ENCODE measurements around the gene DES. TPM values are rescaled to one million over a fixed set of nuclear protein-coding genes. Genes with fewer than 3 reads are reported as not detected.

Gene DES
- total RNA-seq, 1 experiment from 2014 or later: not detected

DNA sequence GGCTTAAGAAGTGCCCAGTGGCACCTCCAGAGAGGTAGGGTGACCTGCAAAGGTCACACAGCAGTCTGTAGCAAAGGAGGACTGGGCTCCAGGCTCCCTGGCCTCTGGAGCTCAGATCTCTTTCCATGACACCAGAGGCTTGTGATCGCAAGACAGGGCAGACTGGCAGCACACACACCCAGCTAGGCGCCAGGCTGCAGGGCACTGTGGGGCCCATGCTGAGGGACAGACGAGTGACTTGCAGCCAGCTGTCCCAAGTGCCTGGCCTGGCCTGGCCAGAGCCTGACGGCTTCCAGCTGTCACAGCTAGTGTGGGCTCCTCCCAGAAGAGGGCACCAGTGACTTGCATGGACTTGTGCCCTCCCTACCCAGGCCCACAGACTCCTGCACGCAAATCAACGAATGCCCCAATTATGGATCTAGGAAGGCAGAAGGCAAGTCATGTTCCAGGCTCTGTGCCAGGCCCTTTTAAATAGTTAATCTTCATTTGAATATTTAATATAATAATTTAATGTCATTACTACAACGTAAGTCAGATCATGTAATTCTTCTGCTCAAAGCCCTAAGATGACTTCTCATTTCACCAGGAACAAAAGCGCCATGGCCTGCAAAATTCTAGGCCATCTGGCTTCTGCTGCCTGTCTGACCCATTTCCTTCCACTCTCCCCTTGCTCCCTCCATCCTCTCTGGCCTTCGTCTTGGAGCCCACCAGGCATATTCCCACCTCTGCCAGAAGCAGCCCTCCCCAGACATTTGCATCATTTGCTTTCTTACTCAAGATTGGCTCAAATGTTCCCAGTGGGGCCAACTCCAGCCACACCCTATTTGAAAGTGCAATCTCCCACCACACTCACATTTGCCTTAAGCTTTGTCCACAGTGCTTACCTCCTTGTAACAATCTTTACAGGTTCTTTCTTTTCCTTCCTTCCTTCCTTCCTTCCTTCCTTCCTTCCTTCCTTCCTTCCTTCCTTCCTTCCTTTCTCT, 12.7 kb downstream of the DES start:
- Mint-ChIP-seq H3K36me3 (ENCODE audit: insufficient read depth, unreplicated experiment) (no peaks in the 10 kb centered on the region), H3K4me3 (ENCODE audit: low read depth, unreplicated experiment) (no peak overlapping the region), H3K27ac (ENCODE audit: unreplicated experiment) (no peak overlapping the region), H3K27me3 (ENCODE audit: unreplicated experiment) (peaks cover 19% of the 10 kb centered on the region), H3K9me3 (ENCODE audit: low read depth, unreplicated experiment) (no peaks in the 10 kb centered on the region), H3K4me1 (ENCODE audit: low read depth, unreplicated experiment) (no peaks in the 10 kb centered on the region)
- intact Hi-C loops (cut with micrococcal nuclease; ENCODE audit: unreplicated experiment): loop anchor here (1.0 kb wide), 1 partner anchor 28 kb away; no protein-coding TSS in a partner anchor
- TF ChIP-seq, protein P1, sequence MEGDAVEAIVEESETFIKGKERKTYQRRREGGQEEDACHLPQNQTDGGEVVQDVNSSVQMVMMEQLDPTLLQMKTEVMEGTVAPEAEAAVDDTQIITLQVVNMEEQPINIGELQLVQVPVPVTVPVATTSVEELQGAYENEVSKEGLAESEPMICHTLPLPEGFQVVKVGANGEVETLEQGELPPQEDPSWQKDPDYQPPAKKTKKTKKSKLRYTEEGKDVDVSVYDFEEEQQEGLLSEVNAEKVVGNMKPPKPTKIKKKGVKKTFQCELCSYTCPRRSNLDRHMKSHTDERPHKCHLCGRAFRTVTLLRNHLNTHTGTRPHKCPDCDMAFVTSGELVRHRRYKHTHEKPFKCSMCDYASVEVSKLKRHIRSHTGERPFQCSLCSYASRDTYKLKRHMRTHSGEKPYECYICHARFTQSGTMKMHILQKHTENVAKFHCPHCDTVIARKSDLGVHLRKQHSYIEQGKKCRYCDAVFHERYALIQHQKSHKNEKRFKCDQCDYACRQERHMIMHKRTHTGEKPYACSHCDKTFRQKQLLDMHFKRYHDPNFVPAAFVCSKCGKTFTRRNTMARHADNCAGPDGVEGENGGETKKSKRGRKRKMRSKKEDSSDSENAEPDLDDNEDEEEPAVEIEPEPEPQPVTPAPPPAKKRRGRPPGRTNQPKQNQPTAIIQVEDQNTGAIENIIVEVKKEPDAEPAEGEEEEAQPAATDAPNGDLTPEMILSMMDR (IDR thresholded peaks at IDR 0.05; ENCODE audit: unreplicated experiment): no peak
- no TSS peak for BruUV-seq (replicated peaks)
- peak; percentile 40 for DNase-seq
- CTCF ChIA-PET: interaction anchor here (0.5 to 3.2 kb wide), 13 partner anchors 9 to 1633 kb away, joined by 3 to 16 read pairs (median 4); no protein-coding TSS in a partner anchor

DNA sequence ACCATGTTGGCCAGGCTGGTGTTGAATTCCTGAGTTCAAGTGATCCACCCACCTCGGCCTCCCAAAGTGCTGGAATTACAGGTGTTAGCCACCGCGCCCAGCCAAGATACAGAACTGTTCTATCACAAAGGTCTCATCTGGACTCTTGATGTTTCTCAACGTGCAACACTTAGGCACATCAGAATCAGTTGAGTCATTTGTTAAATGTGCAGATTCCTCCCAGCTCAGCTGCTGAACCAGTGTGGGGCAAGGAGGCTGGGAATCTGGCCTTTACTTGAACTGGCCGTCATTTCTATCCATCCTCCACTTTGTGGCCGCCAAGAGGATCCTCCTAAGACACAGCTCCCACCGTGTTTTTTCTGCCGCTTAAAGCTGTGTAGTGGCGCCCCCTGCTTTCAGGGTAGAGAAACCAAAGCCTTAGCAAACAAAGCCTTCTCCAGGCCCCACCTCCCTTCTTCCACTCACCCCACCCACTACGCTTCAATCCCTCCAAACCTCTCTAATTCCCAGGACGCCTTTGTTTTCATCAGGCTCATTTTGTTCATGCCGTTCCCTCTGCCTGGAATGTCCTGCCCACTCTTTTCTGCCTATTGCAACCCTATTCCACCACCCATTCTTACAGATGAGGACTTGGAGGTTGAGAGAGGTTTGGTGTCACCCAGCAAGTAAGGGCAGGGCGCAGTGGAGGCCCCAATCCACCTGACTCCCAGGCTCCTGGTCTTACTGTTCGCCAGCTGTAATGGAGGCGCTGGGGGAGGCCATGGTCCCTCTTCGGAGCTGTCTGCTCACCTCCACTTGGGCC, 15.7 kb downstream of the DES start:
- Mint-ChIP-seq H3K4me3 (ENCODE audit: low read depth, unreplicated experiment) (no peak overlapping the region), H3K9me3 (ENCODE audit: low read depth, unreplicated experiment) (no peaks in the 10 kb centered on the region), H3K4me1 (ENCODE audit: low read depth, unreplicated experiment) (no peaks in the 10 kb centered on the region), H3K27ac (ENCODE audit: unreplicated experiment) (no peak overlapping the region), H3K27me3 (ENCODE audit: unreplicated experiment) (no peaks in the 10 kb centered on the region), H3K36me3 (ENCODE audit: insufficient read depth, unreplicated experiment) (no peaks in the 10 kb centered on the region)
- CTCF ChIA-PET: interaction anchor here (1.0 kb wide), 1 partner anchor 31 kb away, joined by 3 read pairs; no protein-coding TSS in a partner anchor
- intact Hi-C loops (cut with micrococcal nuclease; ENCODE audit: unreplicated experiment): no loop called here
- no TSS peak for BruUV-seq (replicated peaks)
- TF ChIP-seq, protein P1 (IDR thresholded peaks at IDR 0.05; ENCODE audit: unreplicated experiment): no peak
- DNase-seq: peak; percentile 45

DNA sequence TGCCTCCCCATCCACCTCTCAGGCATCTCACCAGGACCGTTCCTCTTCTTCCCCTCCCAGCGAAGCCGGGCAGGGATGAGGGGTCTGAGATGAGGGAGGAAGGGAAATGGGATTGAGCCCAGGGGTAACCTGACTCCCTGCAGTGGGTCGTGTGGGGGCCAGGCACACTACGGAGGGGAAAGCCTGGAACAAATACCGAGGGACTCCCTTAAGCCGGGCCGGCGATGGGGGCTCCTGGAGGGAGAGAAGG, 16.2 kb downstream of the DES start:
- CTCF ChIA-PET: interaction anchor here (1.0 kb wide), 1 partner anchor 32 kb away, joined by 3 read pairs; no protein-coding TSS in a partner anchor
- BruUV-seq (replicated peaks): no TSS peak
- Mint-ChIP-seq H3K9me3 (ENCODE audit: low read depth, unreplicated experiment) (no peaks in the 10 kb centered on the region), H3K27ac (ENCODE audit: unreplicated experiment) (no peak overlapping the region), H3K4me3 (ENCODE audit: low read depth, unreplicated experiment) (no peak overlapping the region), H3K36me3 (ENCODE audit: insufficient read depth, unreplicated experiment) (no peaks in the 10 kb centered on the region), H3K4me1 (ENCODE audit: low read depth, unreplicated experiment) (no peaks in the 10 kb centered on the region), H3K27me3 (ENCODE audit: unreplicated experiment) (no peaks in the 10 kb centered on the region)
- intact Hi-C loops (cut with micrococcal nuclease; ENCODE audit: unreplicated experiment): no loop called here
- no peak for DNase-seq
- TF ChIP-seq, protein P1 (IDR thresholded peaks at IDR 0.05; ENCODE audit: unreplicated experiment): no peak

DNA sequence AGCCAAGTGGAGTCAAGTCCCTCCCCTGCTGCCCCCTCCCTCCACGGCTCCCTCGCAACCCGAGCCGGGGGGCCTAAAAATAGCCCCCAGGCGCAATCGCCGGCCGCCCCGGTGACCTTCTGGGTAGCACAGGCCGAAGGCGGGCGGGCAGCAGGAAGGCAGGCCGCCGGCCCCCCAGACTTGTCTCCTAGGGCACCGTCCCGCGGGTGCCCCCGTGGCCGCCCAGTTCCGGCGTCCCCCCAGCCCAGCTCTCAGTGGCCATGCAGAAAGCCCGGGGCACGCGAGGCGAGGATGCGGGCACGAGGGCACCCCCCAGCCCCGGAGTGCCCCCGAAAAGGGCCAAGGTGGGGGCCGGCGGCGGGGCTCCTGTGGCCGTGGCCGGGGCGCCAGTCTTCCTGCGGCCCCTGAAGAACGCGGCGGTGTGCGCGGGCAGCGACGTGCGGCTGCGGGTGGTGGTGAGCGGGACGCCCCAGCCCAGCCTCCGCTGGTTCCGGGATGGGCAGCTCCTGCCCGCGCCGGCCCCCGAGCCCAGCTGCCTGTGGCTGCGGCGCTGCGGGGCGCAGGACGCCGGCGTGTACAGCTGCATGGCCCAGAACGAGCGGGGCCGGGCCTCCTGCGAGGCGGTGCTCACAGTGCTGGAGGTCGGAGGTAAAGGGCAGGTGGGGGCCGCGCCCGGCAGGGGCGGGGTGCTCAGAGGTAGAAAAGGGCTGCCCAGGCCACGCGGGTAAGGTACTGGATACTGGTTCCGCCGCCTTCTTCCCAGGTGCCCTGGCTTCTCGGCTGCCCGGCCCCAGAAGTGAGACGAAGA, 16.7 kb downstream of the DES start, which contains the start of gene SPEG:
Gene SPEG (plus strand): TSS at position 126 of the 808 bp plus-strand sequence. CDS start 135 bp downstream, at position 261.
- CTCF ChIA-PET: no interaction called here
- no peaks in the 10 kb centered on the region for H3K9me3 Mint-ChIP-seq (ENCODE audit: low read depth, unreplicated experiment)
- no peaks in the 10 kb centered on the region for H3K27me3 Mint-ChIP-seq (ENCODE audit: unreplicated experiment)
- BruUV-seq (replicated peaks): no TSS peak
- H3K27ac Mint-ChIP-seq (ENCODE audit: unreplicated experiment): no peak within 1 kb of the TSS
- no peak for DNase-seq
- TF ChIP-seq, protein P1 (IDR thresholded peaks at IDR 0.05; ENCODE audit: unreplicated experiment): no peak
- intact Hi-C loops (cut with micrococcal nuclease; ENCODE audit: unreplicated experiment): no loop called here
- no peaks in the 10 kb centered on the region for H3K36me3 Mint-ChIP-seq (ENCODE audit: insufficient read depth, unreplicated experiment)
- no peaks in the 10 kb centered on the region for H3K4me1 Mint-ChIP-seq (ENCODE audit: low read depth, unreplicated experiment)
- H3K4me3 Mint-ChIP-seq (ENCODE audit: low read depth, unreplicated experiment): no peak within 1 kb of the TSS
